HG03159 (cell line): Measurements from ENCODE around the gene SLC24A3.

Source experiments
- ATAC-seq: cut with Tn5 transposase; IDR thresholded peaks from one replicate; pipeline ENCODE4 v1.9.1; 2021; ENCODE audit warnings: mild to moderate bottlenecking, moderate library complexity; ENCODE audit not compliant: unreplicated experiment

SLC24A3 gene

GRCh38 chr20:19380211-19380610 is 167.8 kb downstream of the SLC24A3 start:
- ATAC-seq: no peak

GRCh38 chr20:19381947-19382346 is 169.5 kb downstream of the SLC24A3 start:
- ATAC-seq: no peak

GRCh38 chr20:19382386-19383340 is 170.2 kb downstream of the SLC24A3 start:
- no peak for ATAC-seq

GRCh38 chr20:19384940-19385339 is 172.5 kb downstream of the SLC24A3 start:
- no peak for ATAC-seq

- no peak for ATAC-seq
Measured at GRCh38 chr20:19387251-19387650, 174.8 kb downstream of the SLC24A3 start.

GRCh38 chr20:19392344-19393130 is 180.1 kb downstream of the SLC24A3 start:
- no peak for ATAC-seq

- ATAC-seq: no peak
Measured at GRCh38 chr20:19396460-19397081, 184.1 kb downstream of the SLC24A3 start.

GRCh38 chr20:19397226-19397625 is 184.8 kb downstream of the SLC24A3 start:
- no peak for ATAC-seq

GRCh38 chr20:19397666-19398065 is 185.2 kb downstream of the SLC24A3 start:
- ATAC-seq: no peak

GRCh38 chr20:19401096-19401495 is 188.7 kb downstream of the SLC24A3 start:
- no peak for ATAC-seq

GRCh38 chr20:19403549-19403948 is 191.1 kb downstream of the SLC24A3 start:
- ATAC-seq: no peak

GRCh38 chr20:19404826-19405225 is 192.4 kb downstream of the SLC24A3 start:
- ATAC-seq: no peak

GRCh38 chr20:19405958-19406357 is 193.5 kb downstream of the SLC24A3 start:
- no peak for ATAC-seq

GRCh38 chr20:19406381-19406780 is 193.9 kb downstream of the SLC24A3 start:
- ATAC-seq: no peak

GRCh38 chr20:19407196-19407595 is 194.8 kb downstream of the SLC24A3 start:
- ATAC-seq: no peak

GRCh38 chr20:19407736-19408135 is 195.3 kb downstream of the SLC24A3 start:
- ATAC-seq: no peak

GRCh38 chr20:19408971-19409370 is 196.5 kb downstream of the SLC24A3 start:
- no peak for ATAC-seq

- no peak for ATAC-seq
Measured at GRCh38 chr20:19411811-19412210, 199.4 kb downstream of the SLC24A3 start.

GRCh38 chr20:19412254-19412653 is 199.8 kb downstream of the SLC24A3 start:
- no peak for ATAC-seq

GRCh38 chr20:19414600-19414999 is 202.2 kb downstream of the SLC24A3 start:
- ATAC-seq: no peak

- ATAC-seq: no peak
Measured at GRCh38 chr20:19415786-19416185, 203.3 kb downstream of the SLC24A3 start.
